Erythroblast (primary cell): ENCODE results near the gene P2RY6.

ENCODE experiments used
- GATA1 ChIP-seq: IDR thresholded peaks from 2 replicates; pipeline ENCODE4 v1.6.1; 2011; ENCODE audit warnings: low read depth, mild to moderate bottlenecking, control low read depth, low read length, moderate library complexity
- POLR2A ChIP-seq: IDR thresholded peaks from 2 replicates; pipeline ENCODE4 v1.6.1; 2011; ENCODE audit warnings: mild to moderate bottlenecking, low read length

- no peak for TF ChIP-seq POLR2A
- no peak for TF ChIP-seq GATA1
Observed at GRCh38 chr11:73287400-73288101, 15.4 kb downstream of the P2RY6 start.
